Breast epithelium (tissue), 4 donors: ENCODE data around the gene SLC6A17. TPM values are rescaled to one million over a fixed set of nuclear protein-coding genes. Genes with fewer than 3 reads are reported as not detected.

Source experiments
- DNase-seq, 2 donors: peaks; one replicate each; pipeline ENCODE4 v3.0.0-alpha.2; 2019; ENCODE audit warnings: low spot score in 2 of 2
- H3K27ac ChIP-seq, 2 donors: fragments of 200-600 bp; sonication (generic) in 1 of 2; one replicate each; pipeline ENCODE4 v1.5.1; 2016 to 2019; ENCODE audit warnings: mild to moderate bottlenecking in 1 of 2
- H3K27me3 ChIP-seq, 2 donors: fragments of 200-600 bp; sonication (generic) in 1 of 2; one replicate each; pipeline versions ENCODE4 v1.5.1 to v1.6.0; 2017 to 2019; ENCODE audit warnings: control low read depth in 1 of 2, mild to moderate bottlenecking in 1 of 2
- H3K36me3 ChIP-seq: fragments of 200-600 bp; one replicate; pipeline ENCODE4 v1.5.1; 2019
- H3K4me1 ChIP-seq, 2 donors: fragments of 200-600 bp; sonication (generic); one replicate each; pipeline ENCODE4 v1.5.1; 2016 to 2019; ENCODE audit warnings: control low read depth in 1 of 2
- H3K4me3 ChIP-seq, 3 donors: fragments of 200-600 bp; sonication (generic); 1 replicate in 2 of 3; 2 replicates in 1 of 3; pipeline ENCODE4 v1.5.1; 2016 to 2019; ENCODE audit warnings: mild to moderate bottlenecking in 3 of 3, moderate library complexity in 2 of 3
- H3K9me3 ChIP-seq, 2 donors: fragments of 200-600 bp; sonication (generic) in 1 of 2; one replicate each; pipeline ENCODE4 v1.5.1; 2016 to 2019; ENCODE audit warnings: control low read depth in 1 of 2
- CTCF ChIP-seq, 3 donors: fragments of 450-650 bp; IDR thresholded peaks; one replicate each; pipeline ENCODE4 v1.5.1; 2016 to 2017; ENCODE audit warnings: antibody characterized with exemption in 3 of 3, mild to moderate bottlenecking in 3 of 3, moderate library complexity in 3 of 3
- POLR2A ChIP-seq: fragments of 450-650 bp; IDR thresholded peaks from one replicate; pipeline ENCODE4 v1.6.1; 2016; ENCODE audit warnings: antibody characterized with exemption, mild to moderate bottlenecking, moderate library complexity
- POLR2AphosphoS5 ChIP-seq, 3 donors: sonication (generic); formaldehyde crosslinking; IDR thresholded peaks; one replicate each; pipeline ENCODE4 v1.6.1; 2017; ENCODE audit warnings: antibody characterized with exemption in 3 of 3
- intact Hi-C: fragments of 100-400 bp; cut with DNase I; formaldehyde crosslinking; loops from one replicate; pipeline ENCODE4 v1.15.1; 2023; ENCODE audit warnings: low total_unique reads
- total RNA-seq, 3 donors: library from RNA; depleted of rRNA; stranded (reverse); fragments of >200 nt; gene quantifications; one replicate each; pipeline ENCODE4 v1.1.0, GENCODE V29; 2016

Gene SLC6A17
- total RNA-seq, 3 donors from 2014 or later = under 0.01 to 0.29 (median under 0.01) TPM

GRCh38 chr1:110111081-110111480 is 39.2 kb upstream of the SLC6A17 start:
- Histone ChIP-seq H3K27me3 (no peaks in the 10 kb centered on the region), H3K4me1 (no peaks in the 10 kb centered on the region), H3K36me3 (no peaks in the 10 kb centered on the region), H3K4me3 (no peak overlapping the region), H3K27ac (no peak overlapping the region), H3K9me3 (no peaks in the 10 kb centered on the region)
- TF ChIP-seq POLR2AphosphoS5 (IDR thresholded peaks at IDR 0.05) (no peak), CTCF (IDR thresholded peaks at IDR 0.05) (no peak), POLR2A (no peak)
- intact Hi-C loops = no loop called here
- no peak for DNase-seq

- intact Hi-C loops = no loop called here
- Histone ChIP-seq H3K27me3 (no peaks in the 10 kb centered on the region), H3K36me3 (no peaks in the 10 kb centered on the region), H3K9me3 (no peaks in the 10 kb centered on the region), H3K27ac (no peak within 1 kb of the TSS), H3K4me3 (no peak within 1 kb of the TSS), H3K4me1 (no peaks in the 10 kb centered on the region)
- DNase-seq = no peak
- TF ChIP-seq POLR2A (no peak), CTCF (IDR thresholded peaks at IDR 0.05) (no peak), POLR2AphosphoS5 (IDR thresholded peaks at IDR 0.05) (no peak)
Measured at GRCh38 chr1:110112143-110112542, 38.2 kb upstream of the SLC6A17 start, which contains the start of gene UBL4B. TSS of gene UBL4B (plus strand) at chr1:110112443. CDS start at chr1:110112535, 92 bp downstream.

GRCh38 chr1:110112656-110113055 is 37.6 kb upstream of the SLC6A17 start:
- no peaks in the 10 kb centered on the region for H3K27me3 ChIP-seq
- DNase-seq = no peak
- H3K4me3 ChIP-seq = no peak overlapping the region
- no peaks in the 10 kb centered on the region for H3K4me1 ChIP-seq
- H3K27ac ChIP-seq = no peak overlapping the region
- TF ChIP-seq CTCF (IDR thresholded peaks at IDR 0.05) = no peak
- TF ChIP-seq POLR2A = no peak
- TF ChIP-seq POLR2AphosphoS5 (IDR thresholded peaks at IDR 0.05) = no peak
- H3K36me3 ChIP-seq = no peaks in the 10 kb centered on the region
- intact Hi-C loops = no loop called here
- H3K9me3 ChIP-seq = no peaks in the 10 kb centered on the region

- Histone ChIP-seq H3K27me3 (no peaks in the 10 kb centered on the region), H3K27ac (no peak overlapping the region), H3K4me3 (no peak overlapping the region), H3K9me3 (no peaks in the 10 kb centered on the region), H3K4me1 (no peaks in the 10 kb centered on the region), H3K36me3 (no peaks in the 10 kb centered on the region)
- TF ChIP-seq POLR2AphosphoS5 (IDR thresholded peaks at IDR 0.05) (no peak), CTCF (IDR thresholded peaks at IDR 0.05) (no peak), POLR2A (no peak)
- DNase-seq = no peak
- intact Hi-C loops = no loop called here
Measured at GRCh38 chr1:110113551-110113950, 36.7 kb upstream of the SLC6A17 start.

- Histone ChIP-seq H3K27ac (no peak overlapping the region), H3K9me3 (no peaks in the 10 kb centered on the region), H3K4me1 (no peaks in the 10 kb centered on the region), H3K36me3 (no peaks in the 10 kb centered on the region), H3K27me3 (no peaks in the 10 kb centered on the region), H3K4me3 (no peak overlapping the region)
- DNase-seq = no peak
- intact Hi-C loops = no loop called here
- TF ChIP-seq POLR2A (no peak), POLR2AphosphoS5 (IDR thresholded peaks at IDR 0.05) (no peak), CTCF (IDR thresholded peaks at IDR 0.05) (no peak)
Measured at GRCh38 chr1:110114173-110114572, 36.1 kb upstream of the SLC6A17 start.
